Osteocyte (in vitro differentiated cells): ENCODE measurements around the gene TTC33. TPM values are rescaled to one million over a fixed set of nuclear protein-coding genes. Genes with fewer than 3 reads are reported as not detected.
"Not testable (repeated sequence)": the region's sequence is repeated elsewhere in the genome, so short reads cannot be mapped to it uniquely, and the experiment has no call there.

ENCODE experiments used
- DNase-seq: peaks from one replicate; pipeline ENCODE4 v3.0.0; 2021; ENCODE audit warnings: mixed read lengths; ENCODE audit not compliant: unreplicated experiment; ENCODE audit errors: extremely low spot score
- H3K27ac Mint-ChIP-seq: one replicate; pipeline ENCODE4 v1.8.0; 2021; ENCODE audit warnings: mild to moderate bottlenecking, mixed read lengths; ENCODE audit not compliant: unreplicated experiment
- H3K27me3 Mint-ChIP-seq: one replicate; pipeline ENCODE4 v1.8.0; 2021; ENCODE audit warnings: mixed read lengths; ENCODE audit not compliant: unreplicated experiment
- H3K36me3 Mint-ChIP-seq: one replicate; pipeline ENCODE4 v1.8.0; 2021; ENCODE audit warnings: mixed read lengths; ENCODE audit not compliant: unreplicated experiment
- H3K4me1 Mint-ChIP-seq: one replicate; pipeline ENCODE4 v1.8.0; 2021; ENCODE audit warnings: mixed read lengths; ENCODE audit not compliant: unreplicated experiment
- H3K4me3 Mint-ChIP-seq: one replicate; pipeline ENCODE4 v1.8.0; 2021; ENCODE audit warnings: mild to moderate bottlenecking, moderate library complexity, mixed read lengths; ENCODE audit not compliant: unreplicated experiment
- H3K9me3 Mint-ChIP-seq: one replicate; pipeline ENCODE4 v1.8.0; 2021; ENCODE audit warnings: mixed read lengths; ENCODE audit not compliant: unreplicated experiment
- CTCF ChIP-seq: fragments of 200-600 bp; sonication (generic); IDR thresholded peaks from 2 replicates; pipeline ENCODE4 v1.5.0; 2021; ENCODE audit warnings: antibody characterized with exemption, mild to moderate bottlenecking, moderate library complexity
- total RNA-seq: library from RNA; stranded (reverse); gene quantifications from 2 replicates; pipeline ENCODE4 v1.2.1, GENCODE V29; 2021

The TTC33 gene
- total RNA-seq, 1 donor from 2014 or later, result 18.1 TPM

DNA sequence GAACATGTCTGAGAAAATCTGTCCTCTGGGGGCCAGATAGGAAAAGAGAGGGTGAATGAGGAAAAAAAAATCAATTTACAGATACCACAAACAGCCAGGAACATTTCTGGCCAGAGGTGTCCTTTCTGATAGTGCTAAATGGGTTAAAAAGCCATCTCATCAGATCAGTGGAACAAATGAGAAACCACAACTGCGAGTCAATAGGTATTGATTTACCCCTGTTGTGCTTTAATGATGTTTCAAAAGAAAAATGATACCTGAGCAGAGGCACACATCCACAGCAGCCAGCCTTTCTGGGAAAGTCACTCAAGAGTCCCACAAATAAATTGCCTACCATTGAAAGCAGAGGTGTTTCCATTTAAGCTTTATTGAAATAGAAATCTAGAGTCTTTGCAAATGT is 155.4 kb downstream of the TTC33 start:
- Mint-ChIP-seq H3K27me3 (no peaks in the 10 kb centered on the region), H3K4me3 (no peak overlapping the region), H3K4me1 (peaks cover 2% of the 10 kb centered on the region), H3K36me3 (no peaks in the 10 kb centered on the region), H3K27ac (no peak overlapping the region), H3K9me3 (no peaks in the 10 kb centered on the region)
- DNase-seq, result no peak
- no peak for TF ChIP-seq CTCF

DNA sequence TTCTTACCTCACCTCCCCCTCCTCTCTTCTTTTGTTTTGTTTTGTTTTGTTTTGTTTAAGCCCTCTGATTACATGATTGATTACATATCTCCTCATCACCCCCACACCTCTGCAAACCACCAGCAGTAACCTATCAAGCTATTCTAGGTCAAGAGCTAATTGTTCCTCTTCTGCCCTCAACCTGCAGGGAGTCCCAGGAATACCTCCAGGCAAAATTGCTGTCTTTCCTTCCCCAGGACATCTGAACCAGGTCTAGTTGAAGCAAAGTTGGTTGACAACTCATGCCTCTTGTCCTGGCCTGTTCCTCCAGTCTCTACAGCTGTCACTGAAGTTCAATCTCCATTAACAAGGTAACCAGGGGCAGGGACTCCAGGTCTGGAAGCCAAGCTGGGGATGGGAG is 156.1 kb downstream of the TTC33 start:
- DNase-seq, result no peak
- no peak overlapping the region for H3K4me3 Mint-ChIP-seq
- no peaks in the 10 kb centered on the region for H3K9me3 Mint-ChIP-seq
- no peaks in the 10 kb centered on the region for H3K4me1 Mint-ChIP-seq
- no peaks in the 10 kb centered on the region for H3K36me3 Mint-ChIP-seq
- no peak for TF ChIP-seq CTCF
- no peak overlapping the region for H3K27ac Mint-ChIP-seq
- no peaks in the 10 kb centered on the region for H3K27me3 Mint-ChIP-seq

- Mint-ChIP-seq H3K9me3 (no peaks in the 10 kb centered on the region), H3K27ac (no peak overlapping the region), H3K36me3 (no peaks in the 10 kb centered on the region), H3K4me3 (no peak overlapping the region), H3K4me1 (no peaks in the 10 kb centered on the region), H3K27me3 (no peaks in the 10 kb centered on the region)
- DNase-seq, result no peak
- no peak for TF ChIP-seq CTCF
Measured at GRCh38 chr5:40594811-40595210, 160.9 kb downstream of the TTC33 start.

- not testable (repeated sequence) for H3K9me3 Mint-ChIP-seq, DNase-seq, H3K4me3 Mint-ChIP-seq, H3K36me3 Mint-ChIP-seq, H3K27ac Mint-ChIP-seq, H3K27me3 Mint-ChIP-seq, H3K4me1 Mint-ChIP-seq
Measured at GRCh38 chr5:40591727-40592396, 163.9 kb downstream of the TTC33 start.

DNA sequence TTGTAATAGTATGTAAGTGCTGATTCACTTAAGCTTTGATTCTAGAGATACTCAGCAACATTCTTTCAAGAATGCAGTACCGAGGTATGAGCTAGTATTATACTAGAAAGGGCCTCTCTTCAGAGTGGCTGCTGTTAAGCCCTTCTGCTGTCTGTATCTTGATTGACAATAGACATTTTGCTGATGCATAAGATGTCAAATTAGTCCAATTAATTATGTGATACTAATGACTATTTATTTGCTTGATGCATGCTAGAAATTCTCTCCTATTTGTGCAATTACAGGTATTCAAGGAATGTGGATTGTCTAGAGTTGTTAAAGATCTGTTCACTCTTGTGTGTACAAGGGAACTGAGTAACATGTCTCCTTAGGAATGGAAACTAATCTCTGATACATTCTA is 168.4 kb downstream of the TTC33 start:
- no peaks in the 10 kb centered on the region for H3K9me3 Mint-ChIP-seq
- H3K4me3 Mint-ChIP-seq, result no peak overlapping the region
- no peak for DNase-seq
- H3K4me1 Mint-ChIP-seq, result peaks cover 10% of the 10 kb centered on the region
- H3K27ac Mint-ChIP-seq, result no peak overlapping the region
- no peaks in the 10 kb centered on the region for H3K36me3 Mint-ChIP-seq
- no peaks in the 10 kb centered on the region for H3K27me3 Mint-ChIP-seq
- no peak for TF ChIP-seq CTCF
